ENCODE data around the gene ARAF.

ARAF gene

GRCh38 chrX:47612418-47612817 is 51.4 kb downstream of the ARAF start:
- Histone ChIP-seq H2BK120ac (ENCODE audit: low read depth, low read length) (no peak overlapping the region), H3K4me1 (ENCODE audit: control insufficient read depth, low read depth, low read length) (peaks cover 2% of the 10 kb centered on the region), H3K27ac (ENCODE audit: low read depth, low read length) (no peak overlapping the region), H3K4me3 (ENCODE audit: low read length) (no peak overlapping the region), H3K36me3 (ENCODE audit: control insufficient read depth, insufficient read depth, low read length) (no peaks in the 10 kb centered on the region), H3K23ac (ENCODE audit: low read length) (no peak overlapping the region), H3K79me1 (ENCODE audit: low read length) (no peaks in the 10 kb centered on the region), H4K5ac (ENCODE audit: low read length) (no peak overlapping the region), H2BK15ac (replicated peaks; ENCODE audit: low read depth) (no peak overlapping the region), H3K79me2 (ENCODE audit: control insufficient read depth, insufficient read depth, low read length) (no peaks in the 10 kb centered on the region), H3K56ac (ENCODE audit: low read length) (no peak overlapping the region), H2AK5ac (ENCODE audit: low read length) (no peak overlapping the region), H2BK5ac (ENCODE audit: low read length) (no peak overlapping the region), H3K4ac (ENCODE audit: low read depth, low read length) (no peak overlapping the region), H3K9ac (ENCODE audit: low read length) (no peak overlapping the region), H3K27me3 (ENCODE audit: insufficient read depth, low read length, poor library complexity) (no peaks in the 10 kb centered on the region), H3K4me2 (ENCODE audit: low read length) (no peak overlapping the region), H4K8ac (ENCODE audit: low read depth, low read length) (no peak overlapping the region), H3K18ac (ENCODE audit: low read length) (no peak overlapping the region)
- DNase-seq: no peak

- Histone ChIP-seq H4K8ac (ENCODE audit: low read depth, low read length) (no peak overlapping the region), H2BK5ac (ENCODE audit: low read length) (no peak overlapping the region), H3K4me1 (ENCODE audit: control insufficient read depth, low read depth, low read length) (peaks cover 2% of the 10 kb centered on the region), H3K23ac (ENCODE audit: low read length) (no peak overlapping the region), H3K79me1 (ENCODE audit: low read length) (no peaks in the 10 kb centered on the region), H3K4me3 (ENCODE audit: low read length) (no peak overlapping the region), H3K79me2 (ENCODE audit: control insufficient read depth, insufficient read depth, low read length) (no peaks in the 10 kb centered on the region), H2BK15ac (replicated peaks; ENCODE audit: low read depth) (no peak overlapping the region), H3K27me3 (ENCODE audit: insufficient read depth, low read length, poor library complexity) (no peaks in the 10 kb centered on the region), H3K4ac (ENCODE audit: low read depth, low read length) (no peak overlapping the region), H3K27ac (ENCODE audit: low read depth, low read length) (no peak overlapping the region), H2BK120ac (ENCODE audit: low read depth, low read length) (no peak overlapping the region), H3K56ac (ENCODE audit: low read length) (no peak overlapping the region), H3K36me3 (ENCODE audit: control insufficient read depth, insufficient read depth, low read length) (no peaks in the 10 kb centered on the region), H3K18ac (ENCODE audit: low read length) (no peak overlapping the region), H3K9ac (ENCODE audit: low read length) (no peak overlapping the region), H3K4me2 (ENCODE audit: low read length) (no peak overlapping the region), H4K5ac (ENCODE audit: low read length) (no peak overlapping the region), H2AK5ac (ENCODE audit: low read length) (no peak overlapping the region)
- DNase-seq: no peak
- no CpG with 5 or more reads among the region's 8 CpGs for WGBS (ENCODE audit: extremely low coverage, insufficient coverage, low lambda C conversion rate)
These were observed 52.1 kb downstream of the ARAF start for GRCh38 chrX:47613082-47613481.

DNA sequence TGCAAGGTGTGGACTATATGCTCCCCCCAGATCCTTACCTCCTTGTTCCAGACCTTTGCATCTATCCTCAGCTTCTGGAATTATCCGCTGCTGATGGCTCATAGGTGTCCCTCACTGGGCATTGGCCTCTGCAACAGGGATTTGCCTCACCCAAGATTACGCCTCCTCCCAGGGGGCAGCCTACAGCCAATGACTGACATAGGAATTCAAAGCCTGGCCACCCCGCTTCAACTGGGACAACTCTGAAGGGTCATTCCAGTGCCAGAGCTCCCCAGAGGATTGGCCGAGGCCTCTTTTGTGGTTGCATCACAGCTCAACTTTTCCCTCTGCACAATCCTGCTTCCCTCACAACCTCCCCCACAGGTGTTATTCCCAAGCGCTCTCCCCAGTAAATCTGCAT is 53.6 kb downstream of the ARAF start:
- no peak overlapping the region for H2AK5ac ChIP-seq (ENCODE audit: low read length)
- H4K5ac ChIP-seq (ENCODE audit: low read length): no peak overlapping the region
- no peak overlapping the region for H3K4me2 ChIP-seq (ENCODE audit: low read length)
- no peak overlapping the region for H3K4me3 ChIP-seq (ENCODE audit: low read length)
- H3K56ac ChIP-seq (ENCODE audit: low read length): no peak overlapping the region
- no peak overlapping the region for H2BK15ac ChIP-seq (replicated peaks; ENCODE audit: low read depth)
- H3K27me3 ChIP-seq (ENCODE audit: insufficient read depth, low read length, poor library complexity): no peaks in the 10 kb centered on the region
- H3K36me3 ChIP-seq (ENCODE audit: control insufficient read depth, insufficient read depth, low read length): no peaks in the 10 kb centered on the region
- H3K79me1 ChIP-seq (ENCODE audit: low read length): no peaks in the 10 kb centered on the region
- H2BK120ac ChIP-seq (ENCODE audit: low read depth, low read length): no peak overlapping the region
- H3K79me2 ChIP-seq (ENCODE audit: control insufficient read depth, insufficient read depth, low read length): no peaks in the 10 kb centered on the region
- no peak overlapping the region for H4K8ac ChIP-seq (ENCODE audit: low read depth, low read length)
- H3K23ac ChIP-seq (ENCODE audit: low read length): no peak overlapping the region
- DNase-seq: no peak
- H2BK5ac ChIP-seq (ENCODE audit: low read length): no peak overlapping the region
- H3K4ac ChIP-seq (ENCODE audit: low read depth, low read length): no peak overlapping the region
- no CpG with 5 or more reads among the region's 5 CpGs for WGBS (ENCODE audit: extremely low coverage, insufficient coverage, low lambda C conversion rate)
- no peaks in the 10 kb centered on the region for H3K4me1 ChIP-seq (ENCODE audit: control insufficient read depth, low read depth, low read length)
- no peak overlapping the region for H3K18ac ChIP-seq (ENCODE audit: low read length)
- no peak overlapping the region for H3K27ac ChIP-seq (ENCODE audit: low read depth, low read length)
- H3K9ac ChIP-seq (ENCODE audit: low read length): no peak overlapping the region

- H3K4me3 ChIP-seq (ENCODE audit: low read length): no peak overlapping the region
- no peak overlapping the region for H4K5ac ChIP-seq (ENCODE audit: low read length)
- no peak overlapping the region for H2BK5ac ChIP-seq (ENCODE audit: low read length)
- H3K9ac ChIP-seq (ENCODE audit: low read length): no peak overlapping the region
- WGBS (ENCODE audit: extremely low coverage, insufficient coverage, low lambda C conversion rate): no CpG with 5 or more reads among the region's 32 CpGs
- no peak overlapping the region for H3K23ac ChIP-seq (ENCODE audit: low read length)
- no peak overlapping the region for H3K56ac ChIP-seq (ENCODE audit: low read length)
- no peaks in the 10 kb centered on the region for H3K79me1 ChIP-seq (ENCODE audit: low read length)
- H2BK120ac ChIP-seq (ENCODE audit: low read depth, low read length): no peak overlapping the region
- H2BK15ac ChIP-seq (replicated peaks; ENCODE audit: low read depth): no peak overlapping the region
- H3K4me1 ChIP-seq (ENCODE audit: control insufficient read depth, low read depth, low read length): no peaks in the 10 kb centered on the region
- no peak overlapping the region for H3K27ac ChIP-seq (ENCODE audit: low read depth, low read length)
- no peak overlapping the region for H3K4ac ChIP-seq (ENCODE audit: low read depth, low read length)
- H4K8ac ChIP-seq (ENCODE audit: low read depth, low read length): no peak overlapping the region
- H3K18ac ChIP-seq (ENCODE audit: low read length): no peak overlapping the region
- H3K36me3 ChIP-seq (ENCODE audit: control insufficient read depth, insufficient read depth, low read length): no peaks in the 10 kb centered on the region
- no peaks in the 10 kb centered on the region for H3K79me2 ChIP-seq (ENCODE audit: control insufficient read depth, insufficient read depth, low read length)
- no peak overlapping the region for H3K4me2 ChIP-seq (ENCODE audit: low read length)
- DNase-seq: no peak
- H2AK5ac ChIP-seq (ENCODE audit: low read length): no peak overlapping the region
- no peaks in the 10 kb centered on the region for H3K27me3 ChIP-seq (ENCODE audit: insufficient read depth, low read length, poor library complexity)
These were observed 58.0 kb downstream of the ARAF start for GRCh38 chrX:47618923-47619485.

- Histone ChIP-seq H3K4ac (ENCODE audit: low read depth, low read length) (no peak within 1 kb of the TSS), H3K4me2 (ENCODE audit: low read length) (no peak within 1 kb of the TSS), H2BK120ac (ENCODE audit: low read depth, low read length) (no peak within 1 kb of the TSS), H2AK5ac (ENCODE audit: low read length) (no peak within 1 kb of the TSS), H3K79me2 (ENCODE audit: control insufficient read depth, insufficient read depth, low read length) (no peaks in the 10 kb centered on the region), H3K4me1 (ENCODE audit: control insufficient read depth, low read depth, low read length) (no peaks in the 10 kb centered on the region), H3K56ac (ENCODE audit: low read length) (no peak within 1 kb of the TSS), H3K27me3 (ENCODE audit: insufficient read depth, low read length, poor library complexity) (no peaks in the 10 kb centered on the region), H4K5ac (ENCODE audit: low read length) (no peak within 1 kb of the TSS), H3K36me3 (ENCODE audit: control insufficient read depth, insufficient read depth, low read length) (no peaks in the 10 kb centered on the region), H3K9ac (ENCODE audit: low read length) (no peak within 1 kb of the TSS), H2BK5ac (ENCODE audit: low read length) (no peak within 1 kb of the TSS), H3K79me1 (ENCODE audit: low read length) (no peaks in the 10 kb centered on the region), H3K23ac (ENCODE audit: low read length) (no peak within 1 kb of the TSS), H4K8ac (ENCODE audit: low read depth, low read length) (no peak within 1 kb of the TSS), H3K18ac (ENCODE audit: low read length) (no peak within 1 kb of the TSS), H3K4me3 (ENCODE audit: low read length) (no peak within 1 kb of the TSS), H3K27ac (ENCODE audit: low read depth, low read length) (no peak within 1 kb of the TSS), H2BK15ac (replicated peaks; ENCODE audit: low read depth) (no peak within 1 kb of the TSS)
- DNase-seq: peak; percentile 82
- WGBS (ENCODE audit: extremely low coverage, insufficient coverage, low lambda C conversion rate): no CpG with 5 or more reads among the region's 88 CpGs
These were observed 58.7 kb downstream of the ARAF start, which contains the start of gene SYN1 for GRCh38 chrX:47619486-47620302. Gene SYN1, minus strand, starts transcription at chrX:47619857. Its CDS starts 129 bp downstream, at chrX:47619728.

DNA sequence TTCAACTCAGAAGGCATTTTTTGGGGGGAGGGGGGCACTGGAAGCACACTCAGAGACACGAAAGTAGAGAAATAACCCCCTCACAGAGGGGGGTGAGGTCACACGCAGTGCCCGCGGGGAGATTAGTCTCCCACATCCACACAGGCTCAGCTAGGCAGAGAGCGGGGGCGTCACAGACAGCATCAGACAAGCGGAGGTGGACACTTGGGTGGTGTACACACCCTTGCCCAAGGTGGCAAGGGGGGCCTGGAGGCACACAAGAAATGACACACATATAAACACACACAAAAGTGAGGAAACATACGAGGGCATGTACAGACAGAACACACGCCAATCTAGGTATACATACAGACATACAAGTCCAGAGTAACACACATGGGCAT is 59.3 kb downstream of the ARAF start:
- no CpG with 5 or more reads among the region's 9 CpGs for WGBS (ENCODE audit: extremely low coverage, insufficient coverage, low lambda C conversion rate)
- Histone ChIP-seq H3K79me2 (ENCODE audit: control insufficient read depth, insufficient read depth, low read length) (no peaks in the 10 kb centered on the region), H2BK5ac (ENCODE audit: low read length) (no peak overlapping the region), H3K23ac (ENCODE audit: low read length) (no peak overlapping the region), H3K4me2 (ENCODE audit: low read length) (no peak overlapping the region), H2AK5ac (ENCODE audit: low read length) (no peak overlapping the region), H2BK15ac (replicated peaks; ENCODE audit: low read depth) (no peak overlapping the region), H3K36me3 (ENCODE audit: control insufficient read depth, insufficient read depth, low read length) (no peaks in the 10 kb centered on the region), H3K18ac (ENCODE audit: low read length) (no peak overlapping the region), H3K27me3 (ENCODE audit: insufficient read depth, low read length, poor library complexity) (no peaks in the 10 kb centered on the region), H2BK120ac (ENCODE audit: low read depth, low read length) (no peak overlapping the region), H3K9ac (ENCODE audit: low read length) (no peak overlapping the region), H3K4me3 (ENCODE audit: low read length) (no peak overlapping the region), H3K4ac (ENCODE audit: low read depth, low read length) (no peak overlapping the region), H4K5ac (ENCODE audit: low read length) (no peak overlapping the region), H4K8ac (ENCODE audit: low read depth, low read length) (no peak overlapping the region), H3K4me1 (ENCODE audit: control insufficient read depth, low read depth, low read length) (no peaks in the 10 kb centered on the region), H3K56ac (ENCODE audit: low read length) (no peak overlapping the region), H3K27ac (ENCODE audit: low read depth, low read length) (no peak overlapping the region), H3K79me1 (ENCODE audit: low read length) (no peaks in the 10 kb centered on the region)
- DNase-seq: no peak
